Fibroblast of skin of right biceps (primary cell): ENCODE results near the gene UBE2QL1.

ENCODE experiments used
- DNase-seq: peaks from one replicate; pipeline ENCODE4 v3.0.0-alpha.2; 2013

The UBE2QL1 gene

DNA sequence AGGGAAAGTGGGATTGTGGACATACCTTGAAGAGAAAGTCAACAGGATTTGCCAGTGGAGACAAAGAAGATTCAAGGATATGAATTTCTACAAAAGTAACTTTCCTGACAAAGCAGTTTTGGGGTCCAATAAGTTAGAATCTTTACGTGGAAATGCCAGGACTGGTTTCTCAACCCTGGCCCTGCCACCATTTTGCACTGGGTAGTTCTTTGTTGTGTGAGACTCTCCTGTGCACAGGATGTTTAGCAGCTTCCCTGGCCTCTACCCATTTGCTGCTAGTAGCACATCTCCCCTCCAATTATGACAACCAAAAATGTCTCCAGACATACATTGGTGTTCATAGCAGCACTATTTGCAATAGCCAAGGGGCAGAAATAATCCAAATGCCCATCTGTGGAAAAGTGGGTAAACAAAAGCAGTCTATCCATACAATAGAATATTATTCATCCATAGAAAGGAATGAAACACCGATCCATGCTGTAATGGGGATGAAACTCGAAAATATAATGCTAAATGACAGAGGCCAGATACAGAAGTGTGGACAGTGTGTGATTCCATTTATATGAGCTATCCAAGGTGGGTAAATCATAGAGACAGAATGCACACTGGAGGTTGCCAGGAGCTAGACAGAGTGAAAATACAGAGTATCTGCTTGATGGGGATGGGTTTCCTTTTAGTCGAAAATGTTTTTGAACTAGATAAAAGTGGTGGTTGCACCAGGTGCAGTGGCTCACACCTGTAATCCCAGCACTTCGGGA is 92.8 kb downstream of the UBE2QL1 start:
- DNase-seq = no peak

DNA sequence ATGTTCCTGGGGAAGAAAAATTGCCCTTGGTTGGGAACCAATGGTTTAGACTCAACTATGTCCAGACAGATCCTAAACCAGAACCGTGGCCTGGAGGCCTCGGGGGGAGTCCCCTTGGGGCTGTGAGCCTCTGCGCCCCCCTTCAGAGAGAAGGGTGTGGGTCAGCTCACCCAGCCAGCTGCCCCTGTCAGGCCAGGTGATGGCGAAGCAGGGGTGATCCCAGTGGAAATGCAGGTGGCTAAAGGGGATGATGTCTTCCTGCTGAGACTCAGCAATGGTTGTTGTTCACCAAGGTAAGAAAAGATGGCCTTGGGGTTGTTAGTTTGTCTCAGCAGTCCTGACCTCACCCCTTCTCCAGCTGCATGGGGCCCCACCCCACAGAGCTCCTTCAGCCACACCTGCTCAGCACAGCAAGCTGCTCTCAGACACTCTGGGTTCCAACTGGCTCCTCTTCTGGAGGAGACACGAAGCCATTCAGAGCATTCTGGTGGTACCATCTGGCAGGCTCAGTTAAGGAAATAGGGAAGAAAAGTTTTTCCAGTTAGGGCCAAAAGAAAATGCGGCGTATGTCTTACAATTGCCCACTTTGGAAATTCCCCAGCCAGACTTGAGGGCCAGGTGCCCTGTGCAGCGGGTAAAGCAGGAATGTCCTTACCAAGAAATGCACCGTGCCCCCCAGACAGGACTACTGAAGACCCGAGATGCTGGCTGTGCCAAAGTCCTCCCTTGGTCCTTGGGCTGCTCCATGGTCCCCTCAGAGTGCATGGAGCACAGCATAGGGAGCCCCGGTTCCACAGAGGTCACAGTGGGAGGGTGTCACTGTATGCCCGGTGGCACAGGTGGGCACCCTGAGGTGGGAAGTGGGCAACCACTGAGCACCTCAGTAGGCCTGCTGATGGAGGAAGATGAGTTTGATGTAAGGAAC is 94.0 kb downstream of the UBE2QL1 start:
- no peak for DNase-seq

DNA sequence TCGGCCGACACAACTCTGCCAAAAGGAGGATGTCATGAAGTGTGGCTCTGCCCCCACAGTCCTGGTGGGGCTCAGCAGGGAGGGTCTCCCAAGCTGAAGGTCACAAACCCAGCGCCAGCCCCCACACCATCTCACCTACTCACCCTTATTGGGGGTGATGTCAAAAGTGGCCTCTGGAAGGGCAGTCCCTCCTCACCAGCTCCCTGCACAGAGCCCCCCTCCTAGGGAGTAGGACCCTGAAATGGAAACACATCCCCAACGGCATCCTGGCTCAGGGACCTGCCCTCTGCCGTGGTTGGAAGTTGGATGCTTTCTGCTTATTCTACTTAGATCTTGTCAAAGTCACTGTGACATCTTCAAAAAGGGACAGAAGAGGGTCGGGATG is 94.7 kb downstream of the UBE2QL1 start:
- DNase-seq = no peak

DNA sequence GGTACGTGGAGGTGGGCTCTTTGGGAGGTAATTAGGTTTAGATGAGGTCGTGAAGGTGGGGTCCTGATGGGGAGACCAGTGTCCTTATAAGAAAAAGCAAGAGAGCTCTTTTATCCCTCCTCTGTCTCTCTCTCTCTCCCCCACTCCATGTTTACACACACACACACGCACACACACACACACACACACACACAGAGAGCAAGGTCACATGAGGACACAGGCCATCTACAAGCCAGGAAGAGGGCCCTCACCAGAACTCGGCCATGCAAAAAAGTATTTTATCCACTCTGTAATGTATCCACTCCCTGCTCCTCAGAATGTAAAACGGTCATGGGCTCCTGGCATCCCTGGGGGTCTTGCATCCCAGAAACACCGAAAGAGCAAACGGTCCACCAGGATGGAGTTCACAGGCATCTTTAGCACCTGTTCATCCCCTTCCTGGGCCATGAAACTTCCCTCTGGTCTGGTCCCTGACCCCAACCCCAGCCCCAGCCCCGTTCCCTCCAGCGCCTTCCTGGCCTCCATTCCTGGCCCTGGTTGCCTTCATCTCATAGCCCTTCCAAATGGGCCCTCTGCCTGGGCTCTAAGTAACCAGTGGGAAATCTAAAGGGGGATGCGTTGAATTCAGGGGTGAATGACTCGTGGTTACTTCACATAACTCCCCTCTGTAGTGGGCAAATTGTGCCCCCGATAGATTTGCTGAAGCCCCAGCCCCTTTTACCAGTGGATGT is 95.3 kb downstream of the UBE2QL1 start:
- DNase-seq = no peak
